HepG2 (cell line): Measurements from ENCODE around the gene MAPK9. TPM values are rescaled to one million over a fixed set of nuclear protein-coding genes. Genes with fewer than 3 reads are reported as not detected.
"Not testable (repeated sequence)": the region's sequence is repeated elsewhere in the genome, so short reads cannot be mapped to it uniquely, and the experiment has no call there.

ENCODE experiments used
- ATAC-seq: fragments of 200-7000 bp; cut with Tn5 transposase; 3 replicates; pipeline ENCODE4 v1.9.1; 2020; ENCODE audit warnings: mild to moderate bottlenecking, moderate library complexity
- BruUV-seq: library from RNA; stranded (reverse); fragments of 400-500 nt; replicated peaks from 2 replicates; lab custom pipeline; 2021; lab: Mats Ljungman, UMichigan
- CTCF ChIA-PET: fragments of 300-600 bp; formaldehyde crosslinking; extraction: SDS; loops from one replicate; lab custom pipeline; 2021; ENCODE audit warnings: low total read pairs, inconsistent platforms, low intra/inter-chr PET ratio; lab: Yijun Ruan, JAX
- POLR2A ChIA-PET: fragments of 350-600 bp; sonication (Branson Sonifier 250); formaldehyde crosslinking; loops from one replicate; lab custom pipeline; 2020; ENCODE audit warnings: antibody characterized with exemption, inconsistent platforms; lab: Yijun Ruan, JAX
- DNase-seq: peaks from one replicate; pipeline ENCODE4 v3.0.0-alpha.2; 2015; ENCODE audit warnings: low spot score
- FAIRE-seq: peaks from 3 replicates; lab custom pipeline; 2011; peaks lifted over from hg19 to GRCh38; lab: Jason Lieb, UNC
- H2AFZ ChIP-seq: one replicate; pipeline ENCODE4 v1.6.1; 2011; ENCODE audit warnings: low read length, inconsistent platforms
- H3K27ac ChIP-seq: fragments of 300-600 bp; 3 replicates; pipeline ENCODE4 v1.8.0; 2011; ENCODE audit warnings: mixed run types, mild to moderate bottlenecking, mixed read lengths, low read length, inconsistent platforms; ENCODE audit not compliant: insufficient read depth; ENCODE audit errors: extremely low read length
- H3K27me3 ChIP-seq, 2 experiments: fragments of 200-600 bp in 1 of 2; 2 replicates in 1 of 2; 3 replicates in 1 of 2; pipeline versions ENCODE4 v1.6.0 to v1.8.0; 2011; ENCODE audit warnings: low read length in 2 of 2, mild to moderate bottlenecking in 2 of 2, moderate library complexity in 2 of 2, inconsistent platforms in 1 of 2; ENCODE audit not compliant: insufficient read depth in 2 of 2, control insufficient read depth in 1 of 2
- H3K36me3 ChIP-seq, 2 experiments: fragments of 200-600 bp in 1 of 2; replicated peaks in 1 of 2; 2 replicates in 1 of 2; 3 replicates in 1 of 2; pipeline versions ENCODE4 v1.5.1 to v1.8.0; 2011; ENCODE audit warnings: low read length in 2 of 2, inconsistent platforms in 1 of 2; ENCODE audit not compliant: insufficient read depth in 2 of 2, control insufficient read depth in 1 of 2
- H3K4me1 ChIP-seq: 2 replicates; pipeline ENCODE4 v1.5.1; 2012; ENCODE audit warnings: low read length, inconsistent platforms; ENCODE audit not compliant: insufficient read depth
- H3K4me2 ChIP-seq: 2 replicates; pipeline ENCODE4 v1.6.0; 2011; ENCODE audit warnings: low read depth, low read length, inconsistent platforms
- H3K4me3 ChIP-seq, 3 experiments: fragments of 200-600 bp in 1 of 3; sonication (generic), shearing (Covaris generic) in 1 of 3; replicated peaks in 1 of 3; 2 replicates each; pipeline ENCODE4 v1.5.1; 2011 to 2016; ENCODE audit warnings: low read length in 3 of 3, inconsistent platforms in 2 of 3, low read depth in 2 of 3, mild to moderate bottlenecking in 2 of 3, control low read depth in 1 of 3, mixed read lengths in 1 of 3; ENCODE audit not compliant: insufficient read depth in 1 of 3
- H3K79me2 ChIP-seq: one replicate; pipeline ENCODE4 v1.6.1; 2011; ENCODE audit warnings: low read length, inconsistent platforms; ENCODE audit not compliant: insufficient read depth
- H3K9ac ChIP-seq: 2 replicates; pipeline ENCODE4 v1.6.0; 2011; ENCODE audit warnings: mild to moderate bottlenecking, low read depth, low read length, inconsistent platforms; ENCODE audit not compliant: insufficient read depth
- H3K9me3 ChIP-seq: 2 replicates; pipeline ENCODE4 v1.5.1; 2012; ENCODE audit warnings: mild to moderate bottlenecking, low read length
- H4K20me1 ChIP-seq: 2 replicates; pipeline ENCODE4 v1.6.0; 2011; ENCODE audit warnings: inconsistent platforms, mild to moderate bottlenecking, low read length, moderate library complexity; ENCODE audit not compliant: insufficient read depth
- MAFK ChIP-seq, 2 experiments: IDR thresholded peaks in 1 of 2; conservative IDR thresholded peaks in 1 of 2; 2 replicates each; pipeline ENCODE4 v1.6.1; 2011; ENCODE audit warnings: improper control_type of control experiment in 2 of 2, low read length in 2 of 2
- MED8 ChIP-seq: sonication (generic); formaldehyde crosslinking; IDR thresholded peaks from 2 replicates; pipeline ENCODE4 v1.8.1; 2023; ENCODE audit warnings: mild to moderate bottlenecking, missing genetic modification reagents; ENCODE audit not compliant: insufficient replicate concordance
- NFIB ChIP-seq: sonication (generic); formaldehyde crosslinking; IDR thresholded peaks from 2 replicates; pipeline ENCODE4 v1.9.0; 2021; ENCODE audit warnings: missing genetic modification reagents, mild to moderate bottlenecking, borderline replicate concordance
- NFYB ChIP-seq: sonication (generic); formaldehyde crosslinking; IDR thresholded peaks from 2 replicates; pipeline ENCODE4 v1.4.0; 2020; ENCODE audit warnings: missing genetic modification reagents
- ZC3H4 ChIP-seq: sonication (generic); formaldehyde crosslinking; IDR thresholded peaks from 2 replicates; pipeline ENCODE4 v1.4.0; 2020; ENCODE audit warnings: missing genetic modification reagents, borderline replicate concordance
- WGBS: methylation state at CpG from one replicate; pipeline ENCODE4 v1.1.6; 2017; ENCODE audit warnings: low lambda C conversion rate; 5-methylcytosine and 5-hydroxymethylcytosine counted together
- in situ Hi-C: cut with HindIII; loops from 2 replicates; pipeline ENCODE4 v1.10.0; 2017; ENCODE audit warnings: low pct_unique_long_range_greater_than_20kb; ENCODE audit not compliant: extremely low pct_ligation_motif_present
- intact Hi-C: fragments of 100-400 bp; cut with micrococcal nuclease; formaldehyde crosslinking; loops from one replicate; pipeline ENCODE4 v1.10.0; 2022; ENCODE audit not compliant: unreplicated experiment
- polyA plus RNA-seq, 8 experiments: library from polyadenylated mRNA; depleted of rRNA in 3 of 8; stranded (reverse) in 7 of 8; unstranded in 1 of 8; fragments of >200 nt; fragmentation: Illumina TruSeq in 4 of 8; extraction: Trizol in 4 of 8; gene quantifications; 2 replicates each; pipeline versions ENCODE4 v1.2.1 to v1.2.3, GENCODE V29; 2011 to 2016; ENCODE audit warnings: low read depth in 4 of 8, missing spikeins in 1 of 8, mixed read lengths in 1 of 8; ENCODE audit not compliant: insufficient read depth in 1 of 8
- total RNA-seq, 5 experiments: library from RNA; depleted of rRNA; stranded (reverse); fragments of >200 nt; fragmentation: Illumina TruSeq; extraction: Trizol; gene quantifications; 2 replicates each; pipeline ENCODE4 v1.2.3, GENCODE V29; 2016; ENCODE audit warnings: low read depth in 1 of 5

Gene MAPK9
- total and polyA plus RNA-seq, 2 of the 13 experiments (the other 11 are each of a cell fraction or from before 2014, with no cell fraction given): 30.1 to 56.1 TPM

DNA sequence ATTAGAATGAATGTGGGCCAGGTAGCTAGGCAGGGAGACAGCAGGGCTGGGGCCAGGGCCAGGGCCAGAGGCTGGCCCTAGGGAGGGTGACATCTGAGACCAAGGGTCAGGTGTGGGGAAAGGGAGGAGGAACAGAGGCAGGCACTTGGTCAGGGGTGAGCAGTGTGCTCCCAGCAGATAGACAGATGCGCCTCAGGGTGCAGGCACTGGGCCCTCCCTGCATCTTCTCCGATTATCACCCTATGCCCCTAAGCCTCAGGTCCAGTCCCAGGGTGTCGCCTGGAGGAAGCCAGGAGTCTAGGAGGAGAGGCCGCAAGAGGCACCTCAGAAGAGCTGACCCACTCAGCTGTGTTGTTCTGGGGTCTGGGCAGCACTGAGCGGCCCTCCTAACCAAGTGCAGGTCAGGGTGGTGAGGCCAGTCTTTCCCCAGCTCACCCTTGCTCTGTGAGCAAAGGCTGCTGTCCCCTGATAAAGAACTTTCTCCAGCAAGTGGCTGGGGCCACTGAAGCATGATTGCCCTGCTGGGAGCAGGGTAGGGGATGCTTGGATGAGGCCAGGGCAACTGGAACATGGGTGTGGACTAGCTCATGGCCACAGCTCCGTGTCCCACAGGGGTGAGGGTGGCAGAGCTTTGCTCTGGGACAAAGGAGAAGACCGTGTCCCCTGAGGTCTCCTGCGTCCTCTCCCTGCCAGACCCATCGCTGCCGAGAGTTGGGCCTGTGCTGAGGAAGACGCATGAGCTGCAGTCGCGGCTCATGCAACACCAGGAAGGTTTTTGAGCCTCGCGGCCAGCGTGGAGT lies 80.7 kb downstream of the MAPK9 start (continued):
- no peak for TF ChIP-seq ZC3H4 (CRISPR knock-in tag)
- TF ChIP-seq NFIB (CRISPR knock-in tag): no peak
- TF ChIP-seq MED8: no peak
- TF ChIP-seq, all 625 proteins: peak for 0

DNA sequence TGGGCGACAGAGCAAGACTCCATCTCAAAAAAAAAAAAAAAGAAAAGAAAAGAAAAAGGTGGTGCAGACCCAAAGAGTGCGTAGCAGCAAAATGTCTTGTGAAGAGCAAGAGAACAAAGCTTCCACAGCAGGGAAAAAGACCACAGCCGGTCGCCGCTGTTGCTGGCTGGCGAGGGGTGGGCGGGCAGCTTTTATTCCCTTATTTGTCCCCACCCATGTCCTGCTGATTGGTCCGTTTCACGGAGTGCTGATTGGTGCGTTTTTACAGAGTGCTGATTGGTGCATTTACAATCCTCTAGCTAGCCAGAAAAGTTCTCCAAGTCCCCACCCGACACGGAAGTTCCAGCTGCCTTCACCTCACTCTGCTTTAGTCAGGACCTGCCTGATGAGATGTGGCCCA lies 81.8 kb downstream of the MAPK9 start:
- TF ChIP-seq NFYB (CRISPR knock-in tag): peak; percentile 48
- peak in 1 of 2 experiments; percentile 3; a peak in 1 of 4 replicates for TF ChIP-seq MAFK (conservative IDR thresholded peaks at IDR 0.05 in 1 of 2, IDR thresholded peaks at IDR 0.05 in 1 of 2; ENCODE audit: low read length in 2 of 2)
- H3K79me2 ChIP-seq, H2AFZ ChIP-seq, POLR2A ChIA-PET, FAIRE-seq, H3K9me3 ChIP-seq, DNase-seq, BruUV-seq, H3K4me2 ChIP-seq, intact Hi-C loops, H3K27ac ChIP-seq, ATAC-seq, H3K4me3 ChIP-seq, H4K20me1 ChIP-seq, H3K9ac ChIP-seq, H3K36me3 ChIP-seq: not testable (repeated sequence)
- Histone ChIP-seq H3K4me1 (peaks cover 11% of the 10 kb centered on the region), H3K27me3 (peaks cover 0 to 22% of the 10 kb centered on the region in 2 experiments; a peak in 3 of 5 replicates)
- 70% methylated on average over 12 of the region's 12 CpGs for WGBS
- in situ Hi-C loops: loop anchor here (25.0 kb wide), 1 partner anchor 252 kb away; no protein-coding TSS in a partner anchor
- CTCF ChIA-PET: interaction anchor here (1.1 to 1.7 kb wide), 2 partner anchors 48 to 82 kb away, joined by 4 to 6 read pairs; no protein-coding TSS in a partner anchor
